ENCODE data around the gene OTOS. TPM values are rescaled to one million over a fixed set of nuclear protein-coding genes. Genes with fewer than 3 reads are reported as not detected.

Gene OTOS
- total and polyA plus RNA-seq, 2 of the 13 experiments (the other 11 are each of a cell fraction or from before 2014, with no cell fraction given): not detected

DNA sequence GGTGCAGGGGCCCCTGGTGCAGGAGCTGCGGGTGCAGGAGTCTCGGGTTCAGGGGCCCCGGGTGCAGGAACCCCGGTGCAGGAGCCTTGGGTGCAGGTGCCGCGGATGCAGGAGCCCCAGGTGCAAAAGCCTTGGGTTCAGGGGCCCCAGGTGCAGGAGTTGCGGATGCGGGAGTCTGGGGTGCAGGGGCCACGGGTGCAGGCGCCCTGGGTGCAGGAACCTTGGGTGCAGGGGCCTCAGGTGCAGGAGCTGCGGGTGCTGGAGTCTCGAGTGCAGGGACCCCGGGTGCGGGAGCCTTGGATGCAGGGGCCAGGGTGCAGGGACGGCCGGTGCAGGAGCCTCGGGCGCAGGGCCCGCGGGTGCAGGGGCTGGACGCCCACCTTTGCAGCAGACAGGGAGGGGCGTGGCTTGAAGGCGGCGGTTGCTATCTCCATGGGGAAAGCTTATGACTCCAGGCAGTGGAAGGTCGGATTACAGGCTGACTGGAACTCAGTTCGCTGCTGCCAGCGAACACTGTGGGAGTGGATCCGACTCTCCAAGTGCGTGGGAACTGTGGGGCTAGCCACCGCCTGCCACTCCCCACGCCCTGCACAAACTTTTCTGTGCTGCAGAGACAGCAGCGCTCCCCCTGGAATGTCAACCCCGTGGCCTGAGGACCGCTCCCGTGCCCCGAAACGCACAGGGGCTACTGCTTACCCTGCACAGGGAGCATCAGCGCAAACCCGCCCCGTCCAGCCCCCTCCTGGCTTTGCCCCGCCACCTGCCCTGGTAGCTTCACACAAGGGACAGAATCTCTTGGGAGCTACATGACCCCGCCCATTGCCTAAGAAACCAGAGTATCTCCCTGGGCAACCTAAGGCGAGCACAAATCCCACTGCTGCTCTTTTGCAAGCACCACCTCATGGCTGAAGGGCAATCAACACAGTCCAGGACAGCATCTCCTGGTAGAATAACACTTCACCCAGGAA is 44.6 kb downstream of the OTOS start:
- no peak overlapping the region for H3K9ac ChIP-seq (ENCODE audit: insufficient read depth, low read depth, low read length)
- no peak overlapping the region for H2AFZ ChIP-seq (ENCODE audit: low read length)
- DNase-seq (ENCODE audit: low spot score) (no peak), ATAC-seq (no peak), FAIRE-seq (no peak)
- H3K4me2 ChIP-seq (ENCODE audit: low read depth, low read length): no peak overlapping the region
- WGBS (ENCODE audit: low lambda C conversion rate): 11% methylated on average over 29 of the region's 43 CpGs
- no peaks in the 10 kb centered on the region for H3K9me3 ChIP-seq (ENCODE audit: low read length)
- H3K4me1 ChIP-seq (ENCODE audit: insufficient read depth, low read length): no peaks in the 10 kb centered on the region
- no peak overlapping the region for H3K4me3 ChIP-seq (replicated peaks in 1 of 3; ENCODE audit: insufficient read depth in 1 of 3, low read depth in 2 of 3, low read length in 3 of 3)
- intact Hi-C loops (cut with micrococcal nuclease; ENCODE audit: unreplicated experiment): no loop called here
- ChIA-PET CTCF (ENCODE audit: low intra/inter-chr PET ratio, low total read pairs) (no interaction called here), POLR2A (no interaction called here)
- no TSS peak for BruUV-seq (replicated peaks)
- H3K27ac ChIP-seq (ENCODE audit: extremely low read length, insufficient read depth, low read length): no peak overlapping the region
- in situ Hi-C loops (cut with HindIII; ENCODE audit: extremely low pct_ligation_motif_present, low pct_unique_long_range_greater_than_20kb): no loop called here
- no peaks in the 10 kb centered on the region for H3K79me2 ChIP-seq (ENCODE audit: insufficient read depth, low read length)
- H3K36me3 ChIP-seq (replicated peaks in 1 of 2; ENCODE audit: control insufficient read depth in 1 of 2, insufficient read depth in 2 of 2, low read length in 2 of 2): no peaks in the 10 kb centered on the region
- peaks cover 8 to 50% of the 10 kb centered on the region in 2 experiments; a peak in 4 of 5 replicates for H3K27me3 ChIP-seq (ENCODE audit: control insufficient read depth in 1 of 2, insufficient read depth in 2 of 2, low read length in 2 of 2)
- TF ChIP-seq EZH2 (conservative IDR thresholded peaks at IDR 0.05; ENCODE audit: low read depth, low read length) (peak; percentile 77), ZBTB34 (CRISPR knock-in tag; IDR thresholded peaks at IDR 0.05) (no peak)
- H4K20me1 ChIP-seq (ENCODE audit: insufficient read depth, low read length): no peaks in the 10 kb centered on the region

DNA sequence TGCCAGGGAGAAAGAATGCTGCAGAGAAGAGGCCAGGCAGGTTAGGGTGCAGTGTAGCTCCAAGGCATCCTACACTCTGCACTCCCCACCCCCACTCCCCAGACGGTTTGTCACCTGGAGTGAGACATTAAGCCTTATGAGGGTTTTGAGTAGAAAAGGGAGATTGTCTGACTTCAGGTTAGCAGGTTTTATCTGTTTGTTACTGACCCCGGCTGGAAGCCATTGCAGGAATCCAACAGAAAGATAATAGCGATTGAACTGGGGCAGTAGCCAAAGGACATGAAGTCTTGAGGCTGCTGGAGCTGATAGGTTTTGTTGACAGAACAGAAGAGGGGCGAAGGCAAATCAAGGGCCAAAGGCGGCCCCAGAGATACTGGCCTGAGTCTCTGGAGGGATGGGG is 51.2 kb downstream of the OTOS start:
- H4K20me1 ChIP-seq (ENCODE audit: insufficient read depth, low read length): no peaks in the 10 kb centered on the region
- no peak for ATAC-seq
- no peaks in the 10 kb centered on the region for H3K4me1 ChIP-seq (ENCODE audit: insufficient read depth, low read length)
- in situ Hi-C loops (cut with HindIII; ENCODE audit: extremely low pct_ligation_motif_present, low pct_unique_long_range_greater_than_20kb): no loop called here
- no TSS peak for BruUV-seq (replicated peaks)
- H3K9me3 ChIP-seq (ENCODE audit: low read length): peaks cover 19% of the 10 kb centered on the region; the same call in 1 of the 2 replicates
- CTCF ChIA-PET (ENCODE audit: low intra/inter-chr PET ratio, low total read pairs): no interaction called here
- no peak overlapping the region for H2AFZ ChIP-seq (ENCODE audit: low read length)
- H3K27ac ChIP-seq (ENCODE audit: extremely low read length, insufficient read depth, low read length): no peak overlapping the region
- no peak overlapping the region for H3K4me3 ChIP-seq (replicated peaks in 1 of 3; ENCODE audit: insufficient read depth in 1 of 3, low read depth in 2 of 3, low read length in 3 of 3)
- H3K9ac ChIP-seq (ENCODE audit: insufficient read depth, low read depth, low read length): no peak overlapping the region
- no peak for DNase-seq (ENCODE audit: low spot score)
- H3K4me2 ChIP-seq (ENCODE audit: low read depth, low read length): no peak overlapping the region
- WGBS (ENCODE audit: low lambda C conversion rate): 3% methylated on average over 5 of the region's 5 CpGs
- FAIRE-seq: no peak
- H3K79me2 ChIP-seq (ENCODE audit: insufficient read depth, low read length): no peaks in the 10 kb centered on the region
- peaks cover 0 to 22% of the 10 kb centered on the region in 2 experiments; a peak in 2 of 5 replicates for H3K27me3 ChIP-seq (ENCODE audit: control insufficient read depth in 1 of 2, insufficient read depth in 2 of 2, low read length in 2 of 2)
- POLR2A ChIA-PET: no interaction called here
- intact Hi-C loops (cut with micrococcal nuclease; ENCODE audit: unreplicated experiment): no loop called here
- no peaks in the 10 kb centered on the region for H3K36me3 ChIP-seq (replicated peaks in 1 of 2; ENCODE audit: control insufficient read depth in 1 of 2, insufficient read depth in 2 of 2, low read length in 2 of 2)
- TF ChIP-seq HNRNPL (IDR thresholded peaks at IDR 0.05; ENCODE audit: low read depth, low read length) (no peak), SIN3B (IDR thresholded peaks at IDR 0.05; ENCODE audit: low read length) (no peak), ZBTB43 (CRISPR knock-in tag; conservative IDR thresholded peaks at IDR 0.05) (no peak), ZNF747 (CRISPR knock-in tag; IDR thresholded peaks at IDR 0.05; ENCODE audit: borderline replicate concordance) (no peak), ARID2 (CRISPR knock-in tag; IDR thresholded peaks at IDR 0.05; ENCODE audit: borderline replicate concordance) (no peak)
- TF ChIP-seq, protein P1, sequence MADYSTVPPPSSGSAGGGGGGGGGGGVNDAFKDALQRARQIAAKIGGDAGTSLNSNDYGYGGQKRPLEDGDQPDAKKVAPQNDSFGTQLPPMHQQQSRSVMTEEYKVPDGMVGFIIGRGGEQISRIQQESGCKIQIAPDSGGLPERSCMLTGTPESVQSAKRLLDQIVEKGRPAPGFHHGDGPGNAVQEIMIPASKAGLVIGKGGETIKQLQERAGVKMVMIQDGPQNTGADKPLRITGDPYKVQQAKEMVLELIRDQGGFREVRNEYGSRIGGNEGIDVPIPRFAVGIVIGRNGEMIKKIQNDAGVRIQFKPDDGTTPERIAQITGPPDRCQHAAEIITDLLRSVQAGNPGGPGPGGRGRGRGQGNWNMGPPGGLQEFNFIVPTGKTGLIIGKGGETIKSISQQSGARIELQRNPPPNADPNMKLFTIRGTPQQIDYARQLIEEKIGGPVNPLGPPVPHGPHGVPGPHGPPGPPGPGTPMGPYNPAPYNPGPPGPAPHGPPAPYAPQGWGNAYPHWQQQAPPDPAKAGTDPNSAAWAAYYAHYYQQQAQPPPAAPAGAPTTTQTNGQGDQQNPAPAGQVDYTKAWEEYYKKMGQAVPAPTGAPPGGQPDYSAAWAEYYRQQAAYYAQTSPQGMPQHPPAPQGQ (CRISPR knock-in tag; IDR thresholded peaks at IDR 0.05; ENCODE audit: borderline replicate concordance): no peak
